ENCODE data around the gene COG5. TPM values are rescaled to one million over a fixed set of nuclear protein-coding genes. Genes with fewer than 3 reads are reported as not detected.

COG5 gene
- total and polyA plus RNA-seq, 9 of the 15 experiments (the other 6 are each of a cell fraction or from before 2014, with no cell fraction given): 15.3 to 75.1 (median 56.4) TPM

DNA sequence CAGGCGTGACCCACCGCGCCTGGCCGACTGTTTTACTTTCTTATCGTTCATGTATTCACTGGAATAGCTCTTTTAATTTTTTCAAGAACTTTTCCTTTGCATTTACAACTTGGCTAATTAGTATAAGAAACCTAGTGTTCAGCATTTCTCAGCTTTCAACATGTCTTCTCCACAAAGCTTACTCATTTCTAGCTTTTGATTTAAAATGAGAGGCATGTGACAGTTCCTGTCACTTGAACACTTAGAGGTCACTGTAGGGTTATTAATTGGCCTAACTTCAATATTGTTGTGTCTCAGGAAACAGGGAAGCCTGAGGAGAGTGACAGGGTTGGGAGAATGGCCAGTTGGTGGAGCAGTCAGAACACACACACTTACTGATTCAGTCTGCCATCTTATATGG is 218.9 kb downstream of the COG5 start:
- Histone ChIP-seq H3K9ac (ENCODE audit: insufficient read depth in 1 of 2, low read depth in 2 of 2, low read length in 2 of 2) (no peak overlapping the region), H3K4me3 (no peak overlapping the region), H3K27me3 (ENCODE audit: control insufficient read depth in 2 of 2, insufficient read depth in 2 of 2, low read length in 2 of 2) (no peaks in the 10 kb centered on the region), H3K36me3 (ENCODE audit: control insufficient read depth, insufficient read depth, low read length) (no peaks in the 10 kb centered on the region), H3K4me1 (replicated peaks in 1 of 2; ENCODE audit: control insufficient read depth in 2 of 2, insufficient read depth in 2 of 2, low read length in 2 of 2) (no peaks in the 10 kb centered on the region), H3K4me2 (ENCODE audit: insufficient read depth, low read length) (no peak overlapping the region), H3K27ac (ENCODE audit: extremely low read depth, low read depth, low read length) (no peak overlapping the region), H4K20me1 (replicated peaks; ENCODE audit: control insufficient read depth, insufficient read depth, low read length) (no peaks in the 10 kb centered on the region), H2AFZ (ENCODE audit: low read depth, low read length) (no peak overlapping the region), H3K9me3 (replicated peaks; ENCODE audit: control insufficient read depth, insufficient read depth, low read depth, low read length) (no peaks in the 10 kb centered on the region), H3K9me1 (ENCODE audit: control insufficient read depth, insufficient read depth, low read length) (no peaks in the 10 kb centered on the region), H3K79me2 (ENCODE audit: control insufficient read depth, insufficient read depth, low read length) (no peaks in the 10 kb centered on the region)
- intact Hi-C loops (cut with micrococcal nuclease) (no loop called here), in situ Hi-C loops (cut with MboI) (no loop called here)
- BruUV-seq (replicated peaks): no TSS peak
- DNase-seq (ENCODE audit: extremely low read depth in 1 of 4, low spot score in 3 of 4): no peak
- ChIA-PET CTCF (ENCODE audit: low intra/inter-chr PET ratio) (no interaction called here), POLR2A (interaction anchor here (0.6 to 0.7 kb wide), 3 partner anchors 15 to 548 kb away, joined by 3 read pairs; no protein-coding TSS in a partner anchor)
- no peak for FAIRE-seq
- TF ChIP-seq MEIS2 (IDR thresholded peaks at IDR 0.05; ENCODE audit: partially characterized antibody) (peak; percentile 7), SMAD1 (IDR thresholded peaks at IDR 0.05; ENCODE audit: low read depth, low read length, partially characterized antibody) (no peak)
- TF ChIP-seq, protein P1, sequence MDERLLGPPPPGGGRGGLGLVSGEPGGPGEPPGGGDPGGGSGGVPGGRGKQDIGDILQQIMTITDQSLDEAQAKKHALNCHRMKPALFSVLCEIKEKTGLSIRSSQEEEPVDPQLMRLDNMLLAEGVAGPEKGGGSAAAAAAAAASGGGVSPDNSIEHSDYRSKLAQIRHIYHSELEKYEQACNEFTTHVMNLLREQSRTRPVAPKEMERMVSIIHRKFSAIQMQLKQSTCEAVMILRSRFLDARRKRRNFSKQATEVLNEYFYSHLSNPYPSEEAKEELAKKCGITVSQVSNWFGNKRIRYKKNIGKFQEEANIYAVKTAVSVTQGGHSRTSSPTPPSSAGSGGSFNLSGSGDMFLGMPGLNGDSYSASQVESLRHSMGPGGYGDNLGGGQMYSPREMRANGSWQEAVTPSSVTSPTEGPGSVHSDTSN (CRISPR knock-in tag; IDR thresholded peaks at IDR 0.05; ENCODE audit: low read depth): no peak
- TF ChIP-seq, protein P1 (tag; conservative IDR thresholded peaks at IDR 0.05; ENCODE audit: low read depth): peak; percentile 48; the same call in 1 of the 2 replicates
- ATAC-seq: no peak
- WGBS (ENCODE audit: insufficient coverage, low coverage, missing lambda C conversion rate): 89% methylated on average over 5 of the region's 5 CpGs
